Stimulated activated CD4-positive, alpha-beta T cell treated with anti-CD3 and anti-CD28 coated beads, Interleukin-4, amount 100 ng/mL, for 24 hours (primary cell): Measurements from ENCODE around the gene MGLL.

Experiments
- DNase-seq: peaks from one replicate; pipeline ENCODE4 v3.0.0-alpha.2; 2020

Gene MGLL

DNA sequence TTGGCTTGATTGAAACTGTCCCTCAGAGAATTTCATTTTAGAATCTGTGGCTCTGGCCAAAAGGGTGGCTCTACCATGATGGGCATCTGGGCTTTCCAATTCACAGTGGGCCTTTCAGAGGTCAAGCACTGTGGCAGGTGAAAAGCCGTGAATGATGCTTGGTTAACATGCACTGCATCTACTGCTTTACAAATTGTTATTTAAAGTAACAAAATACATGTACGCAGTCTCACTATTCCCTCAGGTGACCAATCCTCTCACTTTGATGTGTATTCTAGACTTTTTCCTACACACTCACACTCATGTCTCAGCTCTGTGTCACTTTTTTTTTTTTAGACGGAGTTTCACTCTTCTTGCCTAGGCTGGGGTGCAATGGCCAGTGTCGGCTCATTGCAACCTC lies 70.5 kb downstream of the MGLL start:
- DNase-seq, result no peak

GRCh38 chr3:127751163-127751621 lies 71.1 kb downstream of the MGLL start:
- no peak for DNase-seq

DNA sequence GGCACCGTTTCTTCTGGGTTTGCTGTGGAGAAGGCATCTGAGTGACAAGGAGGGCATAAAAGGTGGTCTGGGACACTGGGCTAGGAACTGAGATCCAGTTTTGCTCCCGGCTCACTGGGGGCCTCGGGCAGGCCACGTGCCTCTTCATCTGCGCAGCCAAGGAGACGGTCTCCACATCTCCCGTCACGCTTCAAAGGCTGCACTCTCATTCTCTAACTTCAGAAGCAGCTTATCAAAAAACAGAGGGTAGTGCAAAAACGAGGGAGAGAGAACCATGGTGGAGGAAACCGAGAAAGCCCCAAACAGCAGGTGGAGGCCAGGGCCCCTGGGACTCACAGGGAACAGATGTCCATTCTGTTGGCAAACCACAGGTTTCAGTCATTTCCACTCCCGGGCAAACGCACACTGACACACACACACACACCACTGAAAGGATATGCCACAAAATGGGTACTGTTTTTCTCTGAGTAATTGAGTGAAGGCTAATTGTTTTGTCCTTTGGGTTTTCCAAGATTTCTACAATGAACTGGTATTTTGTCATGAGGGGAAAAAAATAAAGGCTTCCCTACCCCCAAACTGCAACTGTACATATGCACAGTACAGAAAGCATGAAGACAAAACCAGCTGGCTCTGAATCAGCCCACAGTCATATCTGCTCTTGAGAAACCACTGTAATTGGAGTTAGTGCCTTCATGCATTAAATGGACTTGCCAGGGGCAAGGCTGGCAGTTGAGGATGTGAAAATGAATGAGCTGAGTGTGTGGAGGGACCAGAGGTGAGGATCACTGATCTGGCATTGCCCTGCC lies 71.9 kb downstream of the MGLL start:
- no peak for DNase-seq

DNA sequence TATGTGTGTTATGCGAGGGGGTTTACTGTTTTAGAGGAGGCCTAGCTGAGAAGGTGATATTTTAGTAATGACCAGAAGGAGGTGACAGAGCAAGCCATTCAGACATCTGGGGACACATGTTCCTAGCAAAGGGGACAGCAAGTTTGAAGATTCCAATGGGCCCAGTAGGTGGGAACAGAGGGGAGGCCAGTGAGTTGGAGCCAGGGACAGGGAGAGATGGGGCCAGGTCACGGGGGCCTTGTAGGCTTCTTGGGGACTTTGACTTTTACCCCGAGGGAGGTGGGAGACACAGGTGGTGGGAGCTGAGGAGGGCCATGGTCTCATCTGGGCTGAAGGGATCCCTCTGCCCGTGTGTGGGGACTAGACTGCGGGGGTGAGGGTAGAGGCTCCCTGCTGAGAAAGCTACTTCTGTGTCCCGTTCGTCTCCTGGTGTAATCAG lies 72.5 kb downstream of the MGLL start:
- DNase-seq, result no peak

DNA sequence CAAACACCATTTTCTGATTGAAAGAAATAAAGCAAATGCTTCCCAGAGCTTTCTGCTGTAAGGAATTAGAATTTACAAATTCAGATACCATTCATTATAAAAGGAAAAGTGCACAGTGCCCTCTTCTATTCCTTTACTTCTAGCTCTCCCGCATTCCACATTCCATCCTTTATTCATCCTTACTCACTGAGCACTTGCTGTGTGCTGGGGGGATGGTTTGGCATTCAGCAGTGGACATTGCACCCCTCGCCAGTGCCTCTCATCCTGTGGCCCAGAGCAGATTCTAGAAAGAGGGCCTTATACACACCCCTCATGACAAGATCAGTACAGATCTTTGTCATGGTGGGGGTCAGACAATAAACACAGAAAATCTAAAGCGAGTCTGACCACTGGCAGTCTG lies 73.0 kb downstream of the MGLL start:
- no peak for DNase-seq

DNA sequence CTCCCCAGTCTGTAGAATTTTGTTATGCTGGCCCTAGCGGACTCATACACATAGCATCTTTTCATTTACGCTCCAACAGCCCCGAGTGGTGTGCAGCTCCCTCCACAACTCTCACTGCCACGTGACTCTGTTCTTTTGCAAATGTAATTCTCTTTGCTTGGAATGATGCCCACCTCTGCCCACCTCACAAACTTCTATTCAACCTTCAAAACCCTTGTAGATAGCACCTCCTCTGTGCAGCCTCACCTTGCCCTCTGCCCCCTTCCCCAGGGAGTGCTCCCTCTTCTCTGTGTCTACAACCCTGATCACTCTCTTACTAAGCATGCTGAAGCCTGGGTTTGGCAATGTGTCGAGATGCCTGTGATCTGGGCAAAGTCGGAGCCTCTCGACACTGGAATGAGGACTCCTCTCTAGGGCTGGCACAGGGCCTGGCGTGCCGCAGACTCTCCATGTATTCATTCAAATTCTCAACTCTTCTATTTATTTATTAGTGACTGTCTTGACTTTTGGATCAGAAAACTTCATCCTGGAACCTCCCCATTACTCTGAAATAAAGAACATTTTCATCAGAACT lies 73.5 kb downstream of the MGLL start:
- no peak for DNase-seq

- DNase-seq, result no peak
Measured at GRCh38 chr3:127747751-127748521, 74.4 kb downstream of the MGLL start.

DNA sequence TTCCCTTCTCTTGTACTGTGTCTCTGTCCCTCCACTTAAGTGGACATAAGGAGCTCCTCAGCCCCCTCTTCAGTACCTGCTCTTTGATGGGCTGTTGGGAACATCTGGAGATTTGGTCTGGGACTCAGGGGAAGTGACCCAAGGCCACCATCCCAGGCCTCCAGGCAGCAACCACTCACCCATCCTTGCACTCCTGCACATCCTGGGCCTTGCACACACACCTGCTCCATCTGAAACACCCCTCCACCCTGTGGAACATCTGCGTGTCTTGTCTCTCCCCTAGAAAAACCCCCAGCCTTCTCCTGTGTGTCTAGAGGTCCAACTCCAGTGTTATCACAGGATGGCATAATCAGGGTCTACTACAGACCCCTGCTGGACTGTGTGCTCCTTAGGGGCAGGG lies 75.2 kb downstream of the MGLL start:
- DNase-seq, result no peak

- no peak for DNase-seq
Measured at GRCh38 chr3:127746400-127747057, 75.8 kb downstream of the MGLL start.

DNA sequence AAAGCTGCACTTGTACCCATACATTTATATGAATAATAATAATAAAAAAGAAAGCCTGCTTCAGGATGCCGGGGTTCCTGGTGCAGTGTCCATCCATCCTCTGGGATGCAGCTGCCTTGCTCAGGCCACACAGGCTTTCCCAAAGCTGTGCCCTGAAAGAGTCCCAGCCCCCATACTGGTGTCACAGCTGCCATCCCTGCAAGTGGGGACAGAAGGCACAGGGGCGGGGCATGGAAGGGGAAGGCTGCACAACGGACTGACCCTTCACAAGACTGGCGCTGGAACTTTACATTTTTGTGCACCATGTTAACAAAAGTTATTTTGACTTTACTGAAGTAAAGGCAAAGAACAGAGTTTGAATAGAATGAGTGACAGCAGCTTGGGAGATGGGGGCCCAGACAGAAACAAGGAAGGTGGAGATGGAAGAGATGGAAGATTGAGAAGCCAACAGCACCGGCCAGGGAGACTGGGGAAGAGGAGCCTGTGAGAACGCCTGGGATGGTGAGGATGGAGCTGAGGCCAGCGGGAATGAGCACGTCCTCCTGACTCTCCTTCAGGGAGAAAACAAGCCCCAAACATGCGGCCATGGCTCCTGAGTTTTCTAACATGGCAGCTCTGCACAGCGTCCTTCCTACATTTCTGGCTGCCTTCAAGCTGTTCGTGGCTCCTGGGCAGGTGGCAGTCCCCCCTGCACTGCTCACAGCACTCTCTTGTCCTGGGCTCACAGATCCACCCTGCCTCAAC lies 76.5 kb downstream of the MGLL start:
- no peak for DNase-seq

DNA sequence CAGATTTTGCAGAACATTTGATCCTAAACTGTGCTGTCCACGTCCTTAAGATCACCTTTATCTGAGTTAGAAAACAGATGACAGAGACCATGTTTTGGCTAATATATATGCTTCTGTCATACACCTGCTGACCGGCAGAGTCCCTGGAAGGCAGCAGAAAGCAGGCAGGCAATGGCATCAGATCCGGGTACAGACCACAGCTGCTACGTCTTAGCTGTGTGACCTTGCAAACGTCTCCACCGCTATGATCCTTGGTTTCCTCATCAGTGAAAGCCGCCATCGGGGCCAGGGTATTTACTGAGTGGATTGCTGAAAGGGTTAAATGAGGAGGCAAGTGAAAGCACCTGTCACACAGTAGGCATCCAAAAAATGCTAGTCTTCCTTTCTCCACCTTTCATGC lies 77.4 kb downstream of the MGLL start:
- no peak for DNase-seq

DNA sequence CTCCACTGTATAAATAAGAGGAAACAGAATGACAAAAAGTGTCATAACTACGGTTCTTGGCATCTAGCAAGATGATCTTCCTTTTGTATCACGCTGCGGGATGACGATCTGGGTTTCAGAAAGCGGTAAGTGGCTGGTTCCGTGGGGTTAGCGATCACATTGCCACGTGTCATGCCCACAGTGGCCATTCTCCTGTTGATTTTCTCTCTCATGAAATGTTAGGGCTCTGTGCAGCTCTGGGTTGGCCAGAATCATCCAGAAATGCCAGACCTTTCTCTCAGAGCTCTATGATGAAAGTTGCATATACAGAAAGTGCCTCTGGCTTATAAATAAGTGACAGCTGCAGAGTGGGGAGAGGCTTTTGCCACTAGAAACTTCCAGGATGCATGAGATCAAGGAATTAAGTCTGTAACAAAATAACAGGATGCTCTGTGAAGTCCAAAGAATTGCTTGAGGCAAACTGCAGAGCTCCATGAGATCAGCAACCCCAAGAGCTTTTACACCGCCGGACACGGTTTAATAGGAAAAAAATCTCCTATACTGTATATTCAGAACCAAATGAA lies 78.0 kb downstream of the MGLL start:
- no peak for DNase-seq

- DNase-seq, result no peak
Measured at GRCh38 chr3:127743351-127744252, 78.7 kb downstream of the MGLL start.

GRCh38 chr3:127742580-127742979 lies 79.7 kb downstream of the MGLL start:
- no peak for DNase-seq

GRCh38 chr3:127741690-127742089 lies 80.6 kb downstream of the MGLL start:
- no peak for DNase-seq

- no peak for DNase-seq
Measured at GRCh38 chr3:127741246-127741645, 81.1 kb downstream of the MGLL start.

DNA sequence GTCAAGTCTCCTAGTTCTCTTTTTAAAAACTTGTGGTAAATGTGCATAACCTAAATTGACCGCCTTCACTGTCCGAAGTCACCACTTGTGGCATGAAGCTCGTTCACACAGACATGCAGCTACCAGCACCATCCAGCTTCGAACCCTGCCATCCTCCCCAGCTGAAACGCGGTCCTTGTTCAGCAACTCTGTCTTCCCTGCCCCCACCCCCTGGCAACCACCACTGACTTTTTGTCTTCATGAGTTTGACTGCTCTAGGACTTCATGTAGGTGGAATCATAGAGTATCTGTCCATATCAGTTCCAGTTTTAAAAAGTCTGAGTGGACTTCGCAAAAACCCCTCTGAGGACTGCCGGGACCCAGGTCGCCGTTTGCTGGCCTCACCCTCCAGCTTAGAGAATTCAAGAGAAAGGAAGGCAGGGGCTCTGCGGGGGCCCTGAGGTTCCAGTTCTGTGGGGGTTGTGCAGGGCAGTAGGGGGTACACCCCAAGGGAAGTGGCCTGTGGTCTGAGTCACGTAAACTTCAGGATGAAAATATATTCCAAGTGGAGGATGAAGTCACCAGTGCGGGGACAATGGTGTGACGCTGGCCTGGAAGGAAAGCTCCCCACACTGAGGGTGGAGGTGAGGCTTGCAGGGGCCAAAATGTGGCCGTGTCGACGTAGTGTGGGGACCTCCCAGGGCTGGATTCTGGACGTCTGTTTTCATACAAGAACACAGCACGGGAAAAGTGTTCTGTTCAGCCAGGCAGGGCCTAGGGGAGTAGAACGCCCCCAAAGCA lies 82.0 kb downstream of the MGLL start:
- no peak for DNase-seq

- DNase-seq, result no peak
Measured at GRCh38 chr3:127739347-127740135, 82.8 kb downstream of the MGLL start.

- DNase-seq, result no peak
Measured at GRCh38 chr3:127738192-127738840, 84.0 kb downstream of the MGLL start.
